Lower leg skin (tissue), 4 donors: Measurements from ENCODE around the gene IL6R. TPM values are rescaled to one million over a fixed set of nuclear protein-coding genes. Genes with fewer than 3 reads are reported as not detected.

Source experiments
- DNase-seq, 2 donors: peaks; one replicate each; pipeline ENCODE4 v3.0.0-alpha.2; 2019; ENCODE audit warnings: low spot score in 2 of 2
- H3K4me3 ChIP-seq: fragments of 200-600 bp; sonication (generic); 2 replicates; pipeline ENCODE4 v1.5.1; 2017; ENCODE audit warnings: mild to moderate bottlenecking, low read depth; ENCODE audit not compliant: poor library complexity, severe bottlenecking
- POLR2A ChIP-seq, 2 donors: fragments of 450-650 bp; IDR thresholded peaks; one replicate each; pipeline ENCODE4 v1.6.1; 2016 to 2017; ENCODE audit warnings: antibody characterized with exemption in 2 of 2, mild to moderate bottlenecking in 1 of 2, moderate library complexity in 1 of 2
- WGBS, 2 donors: methylation state at CpG; one replicate each; pipeline ENCODE4 v1.1.5; 2018; 5-methylcytosine and 5-hydroxymethylcytosine counted together
- intact Hi-C: fragments of 100-400 bp; cut with DNase I; formaldehyde crosslinking; loops from one replicate; pipeline ENCODE4 v1.15.0; 2023; ENCODE audit warnings: low total_unique reads
- total RNA-seq, 4 donors: library from RNA; depleted of rRNA; stranded (reverse); fragments of >200 nt; gene quantifications; one replicate each; pipeline ENCODE4 v1.1.0, GENCODE V29; 2016
- TF ChIP-seq, protein P1 (sequence below), 3 donors: fragments of 450-650 bp; IDR thresholded peaks; one replicate each; pipeline ENCODE4 v1.5.1; 2016; ENCODE audit warnings: antibody characterized with exemption in 3 of 3, mild to moderate bottlenecking in 3 of 3, moderate library complexity in 2 of 3

IL6R gene
- total RNA-seq, 4 donors from 2014 or later, result 14.7 to 42.1 (median 21.8) TPM

DNA sequence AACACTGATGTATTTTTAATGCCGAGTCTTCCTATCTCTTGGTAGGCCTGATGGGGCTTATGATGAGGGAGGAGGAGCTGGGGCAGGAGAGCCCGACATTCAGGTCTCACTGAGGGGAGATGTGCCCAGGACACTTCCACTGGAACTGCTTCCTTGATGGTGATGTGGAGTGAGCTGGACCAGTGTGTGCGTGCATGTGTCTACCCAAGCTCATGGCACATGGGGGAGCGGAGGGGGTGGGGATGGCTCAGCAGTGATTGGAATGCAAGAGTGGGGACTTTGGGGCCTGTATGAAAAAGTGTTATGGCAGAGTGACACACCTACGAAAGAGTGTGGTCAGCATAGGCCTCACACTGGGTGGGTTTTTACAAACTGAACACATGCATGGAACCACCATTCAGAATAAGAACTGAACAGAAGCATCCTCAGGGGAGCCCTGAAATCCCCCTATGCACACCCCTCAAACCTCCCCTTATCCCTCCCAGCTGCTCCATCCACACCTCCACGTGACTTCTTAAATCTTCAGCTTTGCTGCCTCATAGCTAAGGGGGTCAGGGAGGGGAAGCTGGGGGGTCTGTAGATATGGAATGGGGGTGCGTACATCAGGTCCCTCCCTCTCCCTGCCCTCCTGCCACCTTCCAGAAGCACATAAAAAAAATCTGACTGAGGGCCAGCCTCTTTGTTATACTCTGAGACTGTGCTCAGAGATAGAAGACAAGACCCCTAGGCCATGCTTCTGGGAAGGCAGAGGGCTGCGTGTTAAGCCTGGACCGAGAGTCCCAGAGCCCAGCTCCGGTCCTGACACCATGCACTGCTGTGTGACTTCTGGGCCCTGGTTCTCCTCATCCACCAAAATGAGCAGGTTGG, 11.6 kb downstream of the IL6R start:
- intact Hi-C loops, result no loop called here
- no peak overlapping the region for H3K4me3 ChIP-seq
- WGBS, 2 donors, result 92% methylated on average over 10 of the region's 10 CpGs
- no peak for TF ChIP-seq POLR2A (IDR thresholded peaks at IDR 0.05)
- TF ChIP-seq, protein P1, sequence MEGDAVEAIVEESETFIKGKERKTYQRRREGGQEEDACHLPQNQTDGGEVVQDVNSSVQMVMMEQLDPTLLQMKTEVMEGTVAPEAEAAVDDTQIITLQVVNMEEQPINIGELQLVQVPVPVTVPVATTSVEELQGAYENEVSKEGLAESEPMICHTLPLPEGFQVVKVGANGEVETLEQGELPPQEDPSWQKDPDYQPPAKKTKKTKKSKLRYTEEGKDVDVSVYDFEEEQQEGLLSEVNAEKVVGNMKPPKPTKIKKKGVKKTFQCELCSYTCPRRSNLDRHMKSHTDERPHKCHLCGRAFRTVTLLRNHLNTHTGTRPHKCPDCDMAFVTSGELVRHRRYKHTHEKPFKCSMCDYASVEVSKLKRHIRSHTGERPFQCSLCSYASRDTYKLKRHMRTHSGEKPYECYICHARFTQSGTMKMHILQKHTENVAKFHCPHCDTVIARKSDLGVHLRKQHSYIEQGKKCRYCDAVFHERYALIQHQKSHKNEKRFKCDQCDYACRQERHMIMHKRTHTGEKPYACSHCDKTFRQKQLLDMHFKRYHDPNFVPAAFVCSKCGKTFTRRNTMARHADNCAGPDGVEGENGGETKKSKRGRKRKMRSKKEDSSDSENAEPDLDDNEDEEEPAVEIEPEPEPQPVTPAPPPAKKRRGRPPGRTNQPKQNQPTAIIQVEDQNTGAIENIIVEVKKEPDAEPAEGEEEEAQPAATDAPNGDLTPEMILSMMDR (IDR thresholded peaks at IDR 0.05), result no peak
- DNase-seq, result no peak

DNA sequence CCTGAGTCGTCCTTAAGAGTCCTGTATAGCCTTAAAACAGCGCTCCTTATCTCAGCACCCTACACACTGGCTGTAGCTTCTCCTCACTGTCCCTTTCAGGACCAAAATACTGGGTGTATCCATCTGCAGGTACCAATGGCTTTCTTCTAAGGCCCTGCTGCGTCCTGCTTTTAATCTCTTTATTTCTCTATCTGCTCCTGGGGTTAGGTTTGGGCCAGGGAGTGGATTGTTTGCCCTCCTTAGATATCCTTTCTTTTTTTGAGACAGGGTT, 12.1 kb downstream of the IL6R start:
- intact Hi-C loops, result no loop called here
- no peak for TF ChIP-seq POLR2A (IDR thresholded peaks at IDR 0.05)
- TF ChIP-seq, protein P1 (IDR thresholded peaks at IDR 0.05), result no peak
- 93 to 94% methylated on average over 3 of the region's 3 CpGs for WGBS, 2 donors
- no peak for DNase-seq
- H3K4me3 ChIP-seq, result no peak overlapping the region

DNA sequence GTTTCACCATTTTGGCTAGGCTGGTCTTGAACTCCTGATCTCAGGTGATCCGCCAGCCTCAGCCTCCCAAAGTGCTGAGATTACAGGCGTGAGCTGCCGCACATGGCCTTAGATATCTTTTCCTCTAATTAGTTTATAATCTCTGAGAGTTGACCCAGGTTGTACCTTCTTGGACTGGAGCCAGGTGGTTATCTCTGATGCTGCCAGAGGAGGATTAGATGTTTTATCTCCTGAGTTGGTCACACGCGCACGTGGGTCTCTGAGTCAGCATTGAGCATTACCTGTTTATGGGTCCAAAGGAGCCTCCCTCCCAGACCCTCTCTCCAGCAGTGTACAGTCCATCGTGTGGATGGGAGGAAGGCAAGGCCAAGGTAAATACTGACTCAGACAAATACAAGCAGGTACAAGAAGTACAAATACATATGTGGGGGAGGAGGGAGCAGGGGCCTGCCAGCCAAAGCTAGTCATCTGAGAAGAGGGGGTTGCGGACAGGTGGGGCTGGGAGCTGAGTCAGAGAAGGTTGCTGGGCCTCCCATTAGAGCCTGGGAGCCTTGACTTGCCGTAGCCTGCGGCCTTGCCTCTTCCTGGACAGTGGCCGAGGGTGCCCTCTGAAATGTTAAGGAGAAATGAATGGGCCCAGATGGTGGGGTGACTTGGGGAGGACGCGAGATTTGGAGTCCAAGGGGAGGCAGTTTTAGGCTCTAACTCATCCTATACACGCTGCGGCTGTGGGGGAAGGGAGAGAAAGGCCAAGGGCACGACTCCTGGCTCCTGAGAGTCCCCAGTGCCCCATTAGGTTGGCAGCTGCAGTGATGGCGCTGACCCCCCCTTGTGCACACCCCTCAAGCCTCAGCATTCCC, 13.1 kb downstream of the IL6R start:
- TF ChIP-seq, protein P1 (IDR thresholded peaks at IDR 0.05), result no peak
- no peak for TF ChIP-seq POLR2A (IDR thresholded peaks at IDR 0.05)
- no peak overlapping the region for H3K4me3 ChIP-seq
- 44 to 58% methylated on average over 17 of the region's 17 CpGs for WGBS, 2 donors
- intact Hi-C loops, result no loop called here
- DNase-seq, result no peak

DNA sequence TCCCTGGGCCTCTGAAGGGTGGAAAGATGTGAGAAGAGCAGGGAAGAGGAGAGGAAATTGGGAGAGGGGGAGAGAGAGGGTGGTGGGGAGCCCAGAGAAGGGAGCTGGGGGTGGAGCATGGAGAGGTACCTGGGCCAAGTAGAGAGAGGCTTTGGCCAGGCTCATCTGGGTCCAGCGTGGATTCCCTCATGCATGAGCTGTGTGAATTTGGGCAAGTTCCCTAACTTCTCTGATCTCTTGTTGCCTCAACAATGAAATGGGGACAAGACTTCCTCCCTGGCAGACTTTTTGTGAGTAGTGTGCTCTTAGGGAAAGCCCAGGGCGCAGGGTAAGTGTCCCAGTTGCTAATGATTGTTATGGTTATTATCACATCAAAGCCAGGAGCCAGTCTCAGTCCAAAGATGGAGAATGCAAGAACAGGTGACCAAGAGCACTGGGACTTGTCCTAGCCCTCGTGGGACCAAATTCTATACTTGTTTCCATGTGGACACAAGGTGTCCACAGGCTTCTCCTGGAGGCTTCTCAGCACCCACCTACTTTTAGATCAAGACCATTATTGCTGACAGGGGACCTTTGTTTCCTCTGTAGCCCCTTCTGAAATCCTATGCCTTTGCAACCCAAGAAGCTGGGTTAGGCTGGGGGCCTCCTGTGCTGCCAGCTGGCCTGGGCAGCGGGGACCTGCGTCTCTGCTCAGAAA, 13.9 kb downstream of the IL6R start:
- no peak overlapping the region for H3K4me3 ChIP-seq
- WGBS, 2 donors, result 19 to 24% methylated on average over 5 of the region's 5 CpGs
- DNase-seq, result no peak
- TF ChIP-seq, protein P1 (IDR thresholded peaks at IDR 0.05), result no peak
- no peak for TF ChIP-seq POLR2A (IDR thresholded peaks at IDR 0.05)
- intact Hi-C loops, result no loop called here

DNA sequence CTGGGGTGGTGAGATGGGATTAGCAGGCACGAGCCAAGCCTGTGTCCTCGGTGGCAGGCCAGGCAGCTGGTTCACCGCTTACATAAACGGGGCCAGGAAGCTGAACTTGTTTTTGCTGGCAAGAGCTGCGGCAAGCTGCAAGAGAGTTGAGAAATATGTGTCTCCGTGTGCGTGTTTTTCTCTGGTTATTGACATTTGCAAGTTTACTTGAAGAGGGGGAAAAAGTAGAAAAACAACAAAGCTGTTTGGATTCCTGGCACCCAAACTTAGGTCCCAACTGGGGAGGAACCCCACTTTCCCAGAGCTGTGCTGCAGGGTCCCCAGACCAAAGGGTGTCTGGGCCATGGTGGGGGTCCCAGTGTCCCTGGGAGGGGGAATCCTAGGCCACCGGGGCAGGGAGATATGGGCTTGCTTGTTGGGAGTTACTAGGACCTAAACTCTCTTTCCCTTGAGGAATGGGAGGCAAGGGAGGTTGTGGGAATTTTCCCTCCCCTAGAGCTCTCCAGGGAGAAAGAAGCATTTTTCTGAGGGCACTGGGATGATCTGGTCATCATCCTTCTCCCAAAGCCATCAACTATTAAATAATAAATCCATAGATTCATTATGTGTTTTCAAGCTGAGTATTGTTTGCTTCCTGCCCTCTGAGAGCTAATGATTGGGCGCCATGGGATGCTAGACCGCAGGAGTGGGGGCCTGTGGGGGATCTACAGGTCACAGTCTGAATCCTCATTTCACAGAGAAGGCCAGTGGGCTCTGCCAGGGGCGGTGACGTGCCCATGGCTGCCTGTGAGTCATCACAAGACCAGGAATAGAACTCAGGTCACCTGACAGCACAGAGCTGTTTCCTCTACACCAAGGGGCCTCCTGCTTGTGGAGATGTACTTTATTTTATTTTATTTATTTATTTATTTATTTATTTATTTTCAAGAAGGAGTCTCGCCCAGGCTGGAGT, 14.8 kb downstream of the IL6R start:
- peak; percentile 93 to 98 for DNase-seq
- WGBS, 2 donors, result 13% methylated on average over 13 of the region's 13 CpGs
- TF ChIP-seq, protein P1 (IDR thresholded peaks at IDR 0.05), result no peak
- TF ChIP-seq POLR2A (IDR thresholded peaks at IDR 0.05), result no peak
- intact Hi-C loops, result no loop called here
- no peak overlapping the region for H3K4me3 ChIP-seq
